Neuron (in vitro differentiated cells): ENCODE data around the gene GNL2.
"Not testable (repeated sequence)": the region's sequence is repeated elsewhere in the genome, so short reads cannot be mapped to it uniquely, and the experiment has no call there.

Experiments
- H2AFZ ChIP-seq: one replicate; pipeline ENCODE4 v1.6.1; 2013; ENCODE audit warnings: low read depth, mild to moderate bottlenecking, inconsistent platforms, low read length, moderate library complexity
- H3K27me3 ChIP-seq: one replicate; pipeline ENCODE4 v1.6.1; 2013; ENCODE audit warnings: low read length; ENCODE audit not compliant: insufficient read depth
- H3K36me3 ChIP-seq: one replicate; pipeline ENCODE4 v1.6.1; 2013; ENCODE audit warnings: low read length; ENCODE audit not compliant: insufficient read depth
- H3K4me1 ChIP-seq: one replicate; pipeline ENCODE4 v1.6.1; 2013; ENCODE audit warnings: low read length; ENCODE audit not compliant: insufficient read depth
- H3K4me3 ChIP-seq: 2 replicates; pipeline ENCODE4 v1.5.1; 2013; ENCODE audit warnings: mild to moderate bottlenecking, low read length, moderate library complexity
- H3K9me3 ChIP-seq: one replicate; pipeline ENCODE4 v1.6.1; 2013; ENCODE audit warnings: low read length

GNL2 gene

GRCh38 chr1:37602750-37603694 lies 7.3 kb upstream of the GNL2 start:
- Histone ChIP-seq H3K9me3 (no peaks in the 10 kb centered on the region), H2AFZ (no peak overlapping the region), H3K36me3 (no peaks in the 10 kb centered on the region), H3K4me3 (no peak overlapping the region), H3K4me1 (no peaks in the 10 kb centered on the region), H3K27me3 (peaks cover 52% of the 10 kb centered on the region)

GRCh38 chr1:37601441-37601840 lies 5.7 kb upstream of the GNL2 start:
- Histone ChIP-seq H2AFZ (no peak overlapping the region), H3K27me3 (peaks cover 42% of the 10 kb centered on the region)

GRCh38 chr1:37599940-37600339 lies 4.2 kb upstream of the GNL2 start:
- H3K4me1 ChIP-seq, result peaks cover 7% of the 10 kb centered on the region
- peaks cover 29% of the 10 kb centered on the region for H3K27me3 ChIP-seq
- no peaks in the 10 kb centered on the region for H3K36me3 ChIP-seq
- H3K4me3 ChIP-seq, result no peak overlapping the region
- H3K9me3 ChIP-seq, result no peaks in the 10 kb centered on the region
- no peak overlapping the region for H2AFZ ChIP-seq

More at GRCh38 chr1:37601441-37601840, 5.7 kb upstream of the GNL2 start:
- Histone ChIP-seq H3K4me1 (peaks cover under 1% of the 10 kb centered on the region), H3K36me3 (no peaks in the 10 kb centered on the region), H3K4me3 (no peak overlapping the region), H3K9me3 (no peaks in the 10 kb centered on the region)

GRCh38 chr1:37596182-37596667 lies 488 bp upstream of the GNL2 start:
- H3K27me3 ChIP-seq, result peaks cover 19% of the 10 kb centered on the region

GRCh38 chr1:37593726-37594125 lies 2.0 kb downstream of the GNL2 start:
- H3K4me1 ChIP-seq, result peaks cover 13% of the 10 kb centered on the region
- H3K27me3 ChIP-seq, result peaks cover 9% of the 10 kb centered on the region
- no peak overlapping the region for H3K4me3 ChIP-seq
- H3K9me3 ChIP-seq, result no peaks in the 10 kb centered on the region
- H2AFZ ChIP-seq, result no peak overlapping the region
- H3K36me3 ChIP-seq, result peaks cover 42% of the 10 kb centered on the region

More at GRCh38 chr1:37596182-37596667, 488 bp upstream of the GNL2 start:
- Histone ChIP-seq H2AFZ (peak overlapping the region; percentile 85), H3K4me1 (peaks cover 13% of the 10 kb centered on the region), H3K4me3 (peak overlapping the region; percentile 82), H3K9me3 (no peaks in the 10 kb centered on the region), H3K36me3 (peaks cover 21% of the 10 kb centered on the region)

GRCh38 chr1:37588939-37589338 lies 6.8 kb downstream of the GNL2 start:
- H3K9me3 ChIP-seq, result no peaks in the 10 kb centered on the region
- peaks cover 79% of the 10 kb centered on the region for H3K36me3 ChIP-seq
- H3K4me3 ChIP-seq, result no peak overlapping the region
- no peaks in the 10 kb centered on the region for H3K4me1 ChIP-seq
- H3K27me3 ChIP-seq, result no peaks in the 10 kb centered on the region
- no peak overlapping the region for H2AFZ ChIP-seq

GRCh38 chr1:37584544-37584943 lies 11.2 kb downstream of the GNL2 start:
- not testable (repeated sequence) for H2AFZ ChIP-seq, H3K9me3 ChIP-seq, H3K27me3 ChIP-seq, H3K4me1 ChIP-seq, H3K4me3 ChIP-seq
- peaks cover 78% of the 10 kb centered on the region for H3K36me3 ChIP-seq

- Histone ChIP-seq H3K27me3 (no peaks in the 10 kb centered on the region), H2AFZ (no peak overlapping the region), H3K9me3 (no peaks in the 10 kb centered on the region), H3K4me1 (no peaks in the 10 kb centered on the region), H3K4me3 (no peak overlapping the region), H3K36me3 (peaks cover 82% of the 10 kb centered on the region)
These were observed 20.0 kb downstream of the GNL2 start for GRCh38 chr1:37575692-37576091.

- Histone ChIP-seq H3K9me3 (no peaks in the 10 kb centered on the region), H3K4me1 (no peaks in the 10 kb centered on the region), H2AFZ (no peak overlapping the region), H3K36me3 (peaks cover 81% of the 10 kb centered on the region), H3K27me3 (no peaks in the 10 kb centered on the region), H3K4me3 (no peak overlapping the region)
These were observed 20.8 kb downstream of the GNL2 start for GRCh38 chr1:37574834-37575480.

- no peaks in the 10 kb centered on the region for H3K9me3 ChIP-seq
- H3K4me3 ChIP-seq, result no peak overlapping the region
- no peak overlapping the region for H2AFZ ChIP-seq
- H3K4me1 ChIP-seq, result no peaks in the 10 kb centered on the region
- H3K36me3 ChIP-seq, result peaks cover 93% of the 10 kb centered on the region
- no peaks in the 10 kb centered on the region for H3K27me3 ChIP-seq
These were observed 25.0 kb downstream of the GNL2 start for GRCh38 chr1:37570528-37571334.

- H3K4me3 ChIP-seq, result no peak overlapping the region
- H2AFZ ChIP-seq, result no peak overlapping the region
- H3K4me1 ChIP-seq, result no peaks in the 10 kb centered on the region
- no peaks in the 10 kb centered on the region for H3K27me3 ChIP-seq
- H3K36me3 ChIP-seq, result peaks cover 83% of the 10 kb centered on the region
- no peaks in the 10 kb centered on the region for H3K9me3 ChIP-seq
These were observed 28.7 kb downstream of the GNL2 start for GRCh38 chr1:37567023-37567422.

GRCh38 chr1:37564892-37565291 lies 30.8 kb downstream of the GNL2 start:
- H3K36me3 ChIP-seq, result peaks cover 77% of the 10 kb centered on the region
- no peak overlapping the region for H3K4me3 ChIP-seq
- no peaks in the 10 kb centered on the region for H3K4me1 ChIP-seq
- H3K9me3 ChIP-seq, result no peaks in the 10 kb centered on the region
- H2AFZ ChIP-seq, result no peak overlapping the region
- no peaks in the 10 kb centered on the region for H3K27me3 ChIP-seq
